GM18873 (cell line): ENCODE results near the gene OTOS.

Source experiments
- ATAC-seq: cut with Tn5 transposase; IDR thresholded peaks from one replicate; pipeline ENCODE4 v1.9.1; 2021; ENCODE audit warnings: mild to moderate bottlenecking, moderate library complexity, moderate number of reproducible peaks; ENCODE audit not compliant: unreplicated experiment, low FRiP score

Gene OTOS

DNA sequence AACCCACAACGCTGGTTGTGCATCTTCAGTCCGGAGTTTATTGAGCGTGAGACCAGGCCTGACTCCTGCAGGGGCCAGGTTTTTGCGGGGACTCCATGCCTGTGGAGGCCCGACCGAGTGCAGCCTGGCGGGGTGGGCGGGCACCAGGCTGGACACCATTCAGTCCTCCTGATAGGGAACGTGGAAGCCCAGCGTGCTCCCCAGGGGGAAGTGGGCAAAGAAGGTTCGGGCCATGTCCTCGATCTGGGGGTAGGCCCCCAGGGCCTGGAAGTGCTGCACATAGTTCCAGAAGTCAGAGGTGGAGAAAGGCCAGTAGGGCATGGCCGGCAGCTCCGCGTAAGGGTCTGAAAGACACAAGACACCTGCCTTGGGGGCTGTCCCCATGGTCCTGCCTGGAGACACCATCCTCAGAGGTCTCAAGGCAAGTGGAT lies 1.4 kb downstream of the OTOS start:
- ATAC-seq: no peak

DNA sequence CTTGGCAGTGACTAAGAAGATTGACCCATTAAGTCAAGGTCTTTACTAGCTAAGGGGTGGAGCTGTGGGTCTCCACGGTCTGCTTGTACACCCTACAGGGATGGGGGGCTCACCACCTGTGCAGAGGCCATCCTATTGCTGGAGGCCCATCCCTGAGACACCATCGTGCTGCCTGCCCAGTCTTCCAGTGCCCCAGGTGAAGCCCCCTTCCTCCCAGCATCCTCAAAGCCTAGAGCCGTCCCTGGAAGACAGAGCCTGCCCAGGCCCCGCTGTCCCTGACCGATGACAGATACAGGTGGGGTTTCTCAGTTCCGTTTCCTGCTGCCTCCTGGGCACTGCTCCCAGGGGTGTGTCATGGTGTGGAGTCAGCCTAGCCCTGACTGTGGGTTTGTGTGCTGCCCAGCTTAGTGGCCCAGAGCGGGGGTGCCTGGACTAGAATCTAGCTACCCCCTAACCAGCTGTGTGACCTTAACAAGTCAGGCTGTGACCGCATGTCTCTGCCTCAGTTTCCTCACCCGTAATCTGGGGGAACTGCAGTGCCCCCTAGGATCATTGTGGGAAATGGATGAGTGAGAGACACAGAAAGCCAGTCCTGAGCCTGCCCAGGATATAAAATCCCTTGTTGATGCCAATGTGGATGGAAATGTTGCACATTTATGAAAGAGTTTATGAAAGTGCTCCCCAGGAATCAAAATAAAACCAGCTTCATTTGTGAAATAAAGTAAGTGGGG lies 2.0 kb downstream of the OTOS start:
- ATAC-seq: no peak

DNA sequence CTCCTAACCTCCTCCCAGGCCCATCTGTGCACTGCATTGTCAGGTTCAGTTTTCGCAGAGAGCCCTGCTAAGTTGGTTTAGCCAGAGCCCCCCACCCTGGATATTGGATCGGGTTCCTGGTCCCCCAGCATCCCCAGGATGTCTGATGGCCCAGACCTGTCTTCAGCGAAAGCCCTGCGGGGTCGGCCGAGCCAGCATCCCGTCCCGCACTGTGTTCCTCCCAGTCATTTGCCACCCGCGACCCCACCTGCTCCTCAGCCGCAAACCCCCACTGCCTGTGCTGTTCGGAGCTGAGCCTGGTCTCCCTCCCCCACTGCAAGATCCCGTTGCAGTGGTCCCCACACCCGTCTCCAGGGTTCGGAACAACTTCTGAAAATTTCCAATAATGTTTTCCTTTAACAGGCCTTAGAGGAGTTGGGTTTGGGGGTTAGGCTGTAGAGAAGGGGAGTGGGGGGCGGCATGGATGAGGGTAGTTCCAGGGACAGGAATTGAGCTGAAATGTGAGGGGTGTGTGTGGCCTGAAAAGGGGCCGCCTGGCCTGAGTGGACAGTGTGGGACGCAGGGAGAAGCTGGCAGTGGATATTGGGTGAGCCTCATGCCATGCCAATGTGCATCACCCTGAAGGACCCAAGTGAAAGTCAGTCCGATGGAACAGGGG lies 2.7 kb downstream of the OTOS start:
- ATAC-seq: no peak

DNA sequence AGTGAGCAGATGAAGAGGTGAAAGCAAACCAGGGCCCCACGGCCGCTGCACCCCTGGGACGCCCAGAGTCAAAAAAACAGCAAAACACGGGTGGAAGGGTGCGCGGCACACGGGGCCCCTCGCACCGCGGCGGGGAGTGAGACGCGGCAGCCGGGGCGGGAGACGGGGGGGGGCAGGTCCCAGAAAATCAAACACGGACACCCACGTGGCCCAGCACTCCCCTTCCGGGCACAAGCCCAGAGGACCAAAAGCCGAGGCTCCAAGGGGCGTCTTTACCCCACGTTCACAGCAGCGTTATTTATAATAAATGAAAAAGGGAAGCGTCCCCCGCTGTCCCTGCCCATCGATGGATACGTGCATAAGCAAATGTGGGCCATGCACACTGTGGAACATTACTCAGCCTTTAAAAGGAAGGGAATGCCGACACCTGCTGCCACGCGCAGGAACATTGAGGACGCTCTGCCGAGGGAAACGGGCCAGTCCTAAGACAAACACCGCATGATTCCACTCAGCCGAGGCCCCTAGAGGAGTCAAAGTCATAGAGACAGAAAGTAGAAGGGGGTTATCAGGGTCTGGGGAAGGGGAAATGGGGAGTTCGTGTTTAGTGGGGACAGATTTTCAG lies 3.7 kb downstream of the OTOS start:
- ATAC-seq: no peak

DNA sequence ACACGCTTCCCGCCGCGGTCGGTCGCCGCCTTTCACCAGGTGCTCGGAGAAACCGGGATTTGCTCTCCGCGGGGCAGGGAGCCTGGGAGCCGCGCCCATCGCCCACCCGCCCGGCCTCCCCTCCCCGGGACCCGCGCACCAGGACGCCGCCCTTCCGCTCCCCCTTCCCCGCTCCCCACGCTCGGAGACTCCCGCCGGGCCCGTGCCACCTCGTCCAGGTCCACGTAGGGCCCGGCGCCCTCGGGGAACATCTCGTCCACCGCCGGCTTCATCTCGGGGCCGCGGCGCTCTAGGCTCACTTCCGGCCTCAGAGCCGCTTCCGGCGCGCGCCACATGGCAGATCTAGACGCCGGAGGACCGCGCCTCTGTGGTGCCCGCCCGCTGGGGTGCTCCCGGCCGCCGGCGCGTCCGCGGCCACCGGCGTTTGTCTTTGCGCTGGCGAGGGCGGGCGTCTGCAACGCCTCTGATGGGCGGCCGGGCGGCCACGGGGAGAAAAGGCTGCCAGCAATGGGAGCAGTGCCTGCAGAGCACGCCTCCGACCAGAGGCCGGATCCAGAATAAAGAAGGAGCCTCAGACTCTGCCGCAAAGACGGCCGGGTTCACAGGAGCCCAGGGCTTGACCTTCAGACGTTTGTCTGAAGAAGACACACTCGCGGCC lies 4.3 kb downstream of the OTOS start, which contains the start of gene COPS9:
TSS of gene COPS9 (minus strand) at position 293 of the 658 bp plus-strand sequence. CDS start at position 272, 21 bp downstream.
- ATAC-seq: peak; percentile 56

DNA sequence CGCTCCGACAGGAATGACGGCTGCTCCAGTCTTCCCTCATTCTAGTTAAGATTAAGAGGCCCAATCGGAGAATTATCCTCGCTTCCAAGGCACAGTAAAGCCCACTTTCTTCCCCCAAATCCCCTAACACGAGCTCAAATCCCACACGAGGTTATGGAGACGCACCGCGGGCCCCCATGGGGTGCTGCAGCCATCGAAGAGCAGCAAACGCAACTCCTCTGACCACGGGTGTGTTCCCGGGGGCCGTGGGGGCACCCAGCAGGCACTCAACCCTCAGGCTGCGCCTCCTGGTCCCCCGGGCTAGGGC lies 4.8 kb downstream of the OTOS start:
- peak; percentile 7 for ATAC-seq

DNA sequence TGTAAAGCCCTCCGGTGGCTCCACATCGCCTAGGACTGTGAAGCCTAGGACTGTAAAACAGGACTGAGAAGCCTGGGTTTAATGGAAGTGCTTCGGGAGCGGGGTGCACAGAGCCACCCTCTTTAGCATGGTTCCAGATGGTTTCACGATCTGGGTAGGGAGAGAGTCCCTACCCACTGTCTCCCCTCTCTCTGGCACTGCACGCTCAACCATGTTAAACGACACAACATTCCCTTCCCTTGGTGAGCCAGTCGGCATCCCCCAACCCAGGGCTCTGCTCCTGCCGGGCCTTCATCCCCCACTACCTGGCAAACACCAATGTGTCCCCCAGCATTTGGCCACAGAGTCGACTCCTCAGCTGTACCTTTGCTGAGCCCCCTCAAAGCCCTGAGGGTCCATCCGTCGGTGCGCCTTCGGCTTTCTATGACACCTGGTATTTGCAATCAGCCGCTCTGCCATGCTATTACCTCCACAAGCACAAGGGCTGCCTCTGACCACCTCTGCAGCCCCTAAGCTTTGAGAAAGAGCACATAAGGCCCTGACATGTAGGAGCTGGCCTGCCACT lies 5.4 kb downstream of the OTOS start:
- no peak for ATAC-seq

DNA sequence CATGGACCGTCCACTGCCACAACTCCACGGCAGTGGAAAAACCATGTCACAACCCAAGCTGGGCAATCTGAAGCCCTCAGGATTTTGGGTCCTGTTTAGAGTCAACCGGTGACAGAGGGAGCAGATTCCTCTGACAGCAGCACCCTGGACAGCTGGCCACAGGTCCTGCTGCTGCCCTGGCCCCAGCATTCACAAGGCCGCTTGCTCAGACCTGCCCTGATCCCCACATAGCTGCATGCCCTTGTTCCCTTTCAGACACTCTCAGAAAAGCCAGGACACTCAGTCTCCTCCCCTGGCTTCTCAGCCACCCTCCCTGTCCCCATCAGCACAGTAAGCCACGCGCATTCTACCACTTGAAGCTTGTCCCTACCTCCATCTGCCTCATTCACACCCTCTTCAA lies 6.0 kb downstream of the OTOS start:
- no peak for ATAC-seq

DNA sequence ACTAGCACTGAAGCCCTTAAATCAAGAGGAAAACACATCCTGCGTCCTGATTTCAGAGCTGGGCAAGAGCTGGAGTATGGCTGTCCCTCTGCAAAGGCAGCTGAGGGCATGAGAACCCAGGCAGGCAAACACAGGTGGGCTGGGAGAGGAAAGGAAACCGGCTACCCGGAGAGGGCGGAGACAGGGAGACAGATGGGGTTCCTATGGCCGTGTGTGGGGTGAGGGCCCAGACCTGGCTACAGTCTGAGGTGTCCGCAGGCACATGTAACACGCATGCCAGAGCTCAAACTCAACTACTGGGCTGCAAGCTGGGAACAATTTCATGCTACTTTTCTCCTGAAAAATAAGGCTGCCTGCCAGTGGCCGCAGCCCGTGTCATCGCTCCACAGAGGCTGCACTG lies 7.1 kb downstream of the OTOS start:
- ATAC-seq: no peak

DNA sequence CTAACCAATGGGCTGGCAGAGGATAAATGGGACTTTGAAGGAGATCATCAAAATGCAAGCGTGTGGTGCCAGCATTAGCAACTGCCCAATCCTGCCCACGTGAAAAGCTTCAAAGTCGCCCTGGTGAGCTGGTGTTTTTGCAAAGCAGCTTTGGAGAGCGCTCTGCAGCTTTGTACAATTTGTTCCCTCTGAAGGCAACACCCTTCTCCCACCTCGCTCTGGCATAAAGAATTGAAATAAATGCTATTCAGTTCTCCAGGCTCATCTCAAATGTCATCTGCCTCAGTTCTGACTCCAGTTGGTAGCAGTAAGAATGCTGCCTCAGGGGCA lies 7.8 kb downstream of the OTOS start:
- ATAC-seq: no peak

DNA sequence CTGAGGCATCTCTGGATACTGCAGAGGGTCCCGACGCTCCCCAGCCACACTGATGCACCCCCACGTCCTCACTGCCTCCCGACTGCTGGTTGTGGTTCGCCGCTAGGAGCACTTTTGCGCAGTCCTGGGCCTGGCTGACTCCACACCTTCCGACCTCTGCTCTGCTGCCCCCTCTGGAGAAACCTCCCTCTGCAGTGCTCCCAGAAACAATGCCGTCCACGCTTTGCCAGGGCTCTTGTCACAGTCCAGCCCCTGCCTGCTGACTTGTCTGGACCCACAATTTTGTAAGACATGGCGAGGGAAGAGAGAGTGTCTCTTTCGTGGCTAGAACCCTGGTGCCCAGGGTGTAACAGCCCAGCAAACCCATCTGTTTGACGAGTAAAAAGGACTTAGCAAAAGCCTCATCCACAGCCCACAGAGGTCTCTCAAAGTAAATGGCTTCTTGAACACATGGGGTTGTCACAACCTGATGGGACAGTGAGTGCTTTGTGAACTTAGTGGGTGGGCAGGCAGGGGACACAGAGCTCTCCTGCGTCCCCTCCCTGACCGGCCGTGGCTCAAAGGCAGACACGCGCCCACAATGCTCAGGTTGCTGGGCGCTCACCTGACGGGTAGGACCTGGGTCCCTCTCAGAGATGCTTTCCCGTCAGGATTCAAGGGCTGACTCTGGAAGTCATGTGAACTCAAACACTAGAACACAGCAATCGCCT lies 8.4 kb downstream of the OTOS start:
- no peak for ATAC-seq

DNA sequence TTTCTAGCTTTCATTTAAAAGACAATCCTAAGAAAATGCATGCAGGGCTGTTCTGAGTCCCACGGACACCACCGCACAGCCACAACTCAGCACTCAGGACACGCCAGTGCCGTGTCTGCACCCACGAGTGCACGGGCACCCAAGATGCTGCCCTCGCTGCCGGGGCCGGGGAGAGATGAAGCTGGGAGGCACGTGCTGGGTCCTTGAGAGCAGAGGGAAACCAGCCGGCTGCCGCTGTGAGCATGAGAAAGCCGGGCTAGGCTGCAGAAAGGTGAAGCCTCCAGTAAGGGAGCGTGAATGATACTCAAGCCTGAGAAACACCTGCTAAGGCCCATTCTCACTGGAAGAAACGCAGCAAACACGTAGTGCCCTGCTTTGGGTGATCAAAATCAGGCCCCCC lies 9.2 kb downstream of the OTOS start:
- no peak for ATAC-seq

DNA sequence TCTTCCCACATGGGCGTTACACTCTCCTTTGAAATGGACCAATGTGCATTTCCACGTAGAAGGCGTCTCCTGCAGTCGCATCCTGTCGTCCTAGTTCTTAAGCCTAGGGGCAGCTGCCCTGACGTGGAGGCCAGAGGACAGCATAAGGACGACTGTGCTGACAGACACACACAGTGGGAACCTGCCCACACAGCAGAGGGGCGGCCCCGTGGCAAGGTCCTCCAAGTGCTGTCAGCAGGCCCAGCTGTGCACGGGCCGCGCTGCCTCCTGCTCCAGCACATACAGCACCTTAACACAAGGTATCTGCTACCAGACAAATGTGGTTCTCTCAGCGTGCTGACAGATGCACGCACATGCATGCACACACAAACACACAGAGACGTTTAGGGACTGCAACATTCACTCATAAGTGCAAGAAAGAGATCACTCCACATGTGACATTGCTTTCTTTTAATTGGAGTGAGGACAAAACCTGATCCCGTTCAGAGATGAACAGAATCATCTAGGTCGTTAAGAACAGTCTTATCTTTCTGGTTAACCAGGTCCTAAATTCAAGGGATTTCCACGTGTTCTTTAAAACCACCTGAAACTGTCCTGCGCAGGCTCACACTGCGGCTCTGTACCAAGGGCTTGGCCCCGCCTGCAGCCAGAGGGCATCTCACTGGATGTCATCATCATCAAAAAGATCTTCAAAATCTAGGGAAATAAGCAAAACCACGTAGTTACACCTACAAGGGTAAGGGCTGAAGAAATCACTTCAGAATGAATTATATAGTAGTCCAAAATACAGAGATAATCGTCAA lies 9.9 kb downstream of the OTOS start:
- no peak for ATAC-seq

DNA sequence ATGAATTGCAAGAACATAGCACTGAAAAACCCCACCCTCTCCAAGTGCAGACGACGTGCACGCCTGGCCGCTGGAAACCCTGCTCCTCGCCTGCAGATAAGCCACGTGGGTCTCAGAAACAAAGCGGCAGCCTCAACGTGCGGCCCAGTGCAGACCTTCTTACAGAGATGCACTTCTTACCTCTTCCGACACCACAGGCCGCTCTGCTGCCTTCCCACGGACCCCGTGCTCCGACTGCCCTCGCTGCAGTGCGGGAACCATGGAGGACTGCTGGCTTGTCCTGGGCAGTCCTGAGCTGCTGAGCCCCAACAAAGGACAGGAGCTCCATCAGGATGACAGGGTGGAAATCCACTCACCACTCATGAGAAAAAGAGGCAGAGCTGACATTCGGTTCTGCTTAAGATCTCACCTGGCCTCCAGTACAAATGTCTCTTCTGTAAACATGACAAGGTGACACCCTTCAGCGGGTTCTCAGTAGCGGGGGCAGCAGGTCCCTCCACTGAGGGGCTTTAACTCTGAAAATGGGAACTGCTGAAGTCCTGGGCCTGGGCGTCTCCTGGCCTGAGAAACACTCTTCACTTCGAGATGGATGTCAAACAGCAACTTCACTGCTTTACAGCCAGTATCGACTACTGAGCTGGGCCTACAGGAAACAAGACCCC lies 10.6 kb downstream of the OTOS start:
- no peak for ATAC-seq

DNA sequence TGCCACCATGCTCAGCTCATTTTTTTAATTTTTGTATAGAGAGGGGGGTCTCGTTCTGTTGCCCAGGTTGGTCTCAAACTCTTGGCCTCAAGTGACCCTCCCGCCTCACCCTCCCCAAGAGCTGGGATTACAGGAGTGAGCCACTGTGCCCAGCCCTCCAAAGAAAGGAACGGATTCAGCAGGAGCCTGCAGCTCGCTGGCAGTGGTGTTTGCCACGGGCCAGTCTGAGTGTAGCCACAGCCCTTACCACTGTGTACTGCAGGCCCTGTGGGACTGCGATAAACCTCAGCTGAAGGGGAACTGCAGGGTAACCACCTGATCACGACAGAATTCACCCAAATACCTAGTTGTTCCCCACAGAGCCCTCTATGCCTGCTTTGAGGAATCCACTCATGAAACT lies 11.1 kb downstream of the OTOS start:
- no peak for ATAC-seq

DNA sequence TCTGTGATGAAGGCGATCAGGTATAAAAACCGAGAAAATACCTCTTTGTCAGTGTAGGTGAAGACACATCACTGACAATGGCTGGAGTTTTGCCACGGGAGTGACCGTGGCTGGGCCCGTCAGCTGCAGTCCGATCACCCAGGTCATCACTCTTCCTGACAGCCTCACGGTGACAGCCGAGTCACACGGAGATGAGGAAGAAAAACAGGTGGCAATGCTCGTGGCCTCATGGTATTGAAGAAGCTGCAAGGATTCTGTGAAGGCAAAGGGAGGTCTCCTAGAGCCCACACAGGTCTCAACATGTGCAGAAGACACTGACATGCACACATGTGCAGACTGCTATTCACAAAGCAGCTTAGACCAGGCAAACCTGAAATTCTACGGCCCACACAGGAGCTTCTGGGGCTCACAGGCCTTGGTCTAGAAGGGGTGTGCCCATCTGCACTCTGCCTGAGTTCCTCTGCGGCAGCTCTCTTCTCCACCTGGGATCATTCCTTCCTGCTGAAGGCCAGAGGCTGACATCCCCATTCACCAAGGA lies 11.8 kb downstream of the OTOS start:
- ATAC-seq: no peak

DNA sequence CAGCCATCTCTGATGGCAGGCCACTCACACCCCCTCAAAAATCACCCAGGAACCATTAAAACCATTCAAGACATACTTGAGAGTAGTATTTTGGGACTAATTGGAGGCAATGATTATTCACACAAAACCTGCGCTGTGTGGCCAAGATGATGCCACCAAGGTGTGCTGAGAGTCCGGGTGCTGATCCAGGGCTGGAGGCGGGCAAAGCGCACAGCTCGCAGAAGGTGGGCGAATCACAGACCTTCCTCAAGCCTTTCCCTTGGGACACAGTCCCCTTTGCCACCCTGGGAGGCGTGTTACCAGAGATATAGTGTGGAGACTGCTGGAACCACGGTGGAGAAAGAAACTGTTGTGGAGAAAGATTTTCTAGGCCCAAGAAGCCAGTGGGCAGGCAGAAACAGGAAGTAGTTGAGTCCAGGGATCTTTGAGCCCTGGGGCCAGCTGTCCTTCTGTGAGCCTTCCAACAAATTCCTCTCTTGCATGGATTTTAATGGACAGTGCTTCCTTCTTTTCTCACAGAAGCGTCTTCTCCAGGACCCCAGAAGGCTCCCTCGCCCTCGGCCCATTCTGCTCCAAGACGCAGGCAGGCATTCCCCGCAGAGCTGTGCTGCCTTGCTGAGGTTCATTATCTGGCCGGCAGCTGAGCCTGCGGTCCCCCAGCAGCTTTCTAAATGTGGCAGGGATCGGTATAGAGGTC lies 12.4 kb downstream of the OTOS start:
- ATAC-seq: no peak

DNA sequence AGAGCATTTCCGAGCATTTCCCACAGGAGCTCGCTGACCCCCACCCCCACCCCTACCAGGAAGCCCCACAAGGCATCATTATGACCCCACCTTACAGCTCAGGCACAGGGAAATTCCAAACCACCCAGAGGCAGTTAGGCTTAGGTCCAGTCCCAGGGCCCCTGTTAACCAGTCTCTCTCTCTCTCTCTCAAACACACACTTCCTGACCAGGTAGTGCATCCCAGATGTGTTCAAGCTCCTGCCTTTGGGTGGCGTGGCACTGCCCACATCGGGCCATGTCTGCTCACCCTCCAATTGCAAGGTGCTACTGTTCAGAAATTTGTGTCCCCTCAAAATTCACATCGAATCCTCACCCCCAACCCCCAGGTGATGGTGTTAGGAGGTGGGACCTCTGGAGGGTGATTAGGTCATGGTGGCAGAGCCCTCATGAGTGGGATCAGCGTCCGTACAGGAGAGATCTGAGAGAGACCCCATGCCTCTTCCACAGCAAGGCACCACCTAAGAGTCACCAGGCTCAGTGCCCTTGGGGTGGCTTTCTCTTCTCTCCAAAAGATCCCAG lies 13.2 kb downstream of the OTOS start:
- no peak for ATAC-seq
